ENCODE data around the gene PTCHD1. TPM values are rescaled to one million over a fixed set of nuclear protein-coding genes. Genes with fewer than 3 reads are reported as not detected.

Gene PTCHD1
- total and polyA plus RNA-seq, 2 donors (not counting 1 experiment from before 2014, with no cell fraction given): under 0.01 TPM; not detected in 1

DNA sequence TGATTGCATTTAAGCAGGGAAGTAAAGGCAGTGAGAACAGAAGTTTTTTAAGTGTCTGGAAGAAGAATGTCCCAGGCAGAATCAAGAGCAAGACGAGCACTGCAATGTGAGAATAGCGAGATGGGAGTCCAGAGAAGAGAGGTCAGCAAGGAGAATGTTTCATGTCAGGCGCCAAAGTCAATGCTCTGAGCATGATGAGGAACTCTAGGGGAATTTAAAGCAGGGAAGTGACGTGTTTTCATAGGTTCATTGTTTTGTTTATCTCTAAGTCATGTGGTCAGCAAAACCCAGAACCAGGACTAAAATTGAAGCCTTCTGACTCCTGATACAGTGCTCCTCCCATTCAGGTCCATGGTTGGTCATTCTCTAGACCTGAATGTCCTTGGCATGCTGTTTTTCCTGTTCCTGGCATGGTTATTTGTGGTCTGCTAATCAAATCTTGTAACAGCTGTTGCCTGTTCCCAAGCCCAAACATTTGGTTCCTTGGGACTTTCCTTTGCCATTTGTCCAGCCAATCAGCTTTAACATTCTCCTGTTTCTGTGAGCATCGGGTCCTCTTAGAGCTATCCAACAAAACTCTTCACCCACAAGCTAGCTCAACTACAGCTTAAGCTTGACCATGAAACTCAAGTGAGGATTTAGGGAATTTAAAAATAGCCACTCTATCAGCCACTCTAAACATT is 37.7 kb downstream of the PTCHD1 start:
- Histone ChIP-seq H2AFZ (ENCODE audit: low read length) (no peak overlapping the region), H3K9me3 (ENCODE audit: control insufficient read depth, insufficient read depth, low read depth, low read length) (no peaks in the 10 kb centered on the region), H3K9ac (ENCODE audit: insufficient read depth, low read length) (no peak overlapping the region), H3K4me1 (ENCODE audit: control insufficient read depth, extremely low read depth, insufficient read depth, low read length) (no peaks in the 10 kb centered on the region), H3K27me3 (ENCODE audit: control insufficient read depth, insufficient read depth, low read length) (no peaks in the 10 kb centered on the region), H3K79me2 (ENCODE audit: control insufficient read depth, insufficient read depth, low read length) (no peaks in the 10 kb centered on the region), H4K20me1 (ENCODE audit: control insufficient read depth, extremely low read depth, insufficient read depth, low read length) (no peaks in the 10 kb centered on the region), H3K27ac (ENCODE audit: insufficient read depth, low read length) (no peak overlapping the region), H3K36me3 (ENCODE audit: control insufficient read depth, insufficient read depth, low read length) (no peaks in the 10 kb centered on the region), H3K4me2 (ENCODE audit: extremely low read depth, insufficient read depth, low read length) (no peak overlapping the region), H3K4me3 (replicated peaks in 1 of 4; ENCODE audit: control extremely low read depth in 1 of 4, insufficient read depth in 1 of 4, low read depth in 3 of 4, low read length in 4 of 4) (no peak overlapping the region)
- TF ChIP-seq EZH2 (IDR thresholded peaks at IDR 0.05; ENCODE audit: low read length, missing control alignments): no peak
- TF ChIP-seq, protein P1, sequence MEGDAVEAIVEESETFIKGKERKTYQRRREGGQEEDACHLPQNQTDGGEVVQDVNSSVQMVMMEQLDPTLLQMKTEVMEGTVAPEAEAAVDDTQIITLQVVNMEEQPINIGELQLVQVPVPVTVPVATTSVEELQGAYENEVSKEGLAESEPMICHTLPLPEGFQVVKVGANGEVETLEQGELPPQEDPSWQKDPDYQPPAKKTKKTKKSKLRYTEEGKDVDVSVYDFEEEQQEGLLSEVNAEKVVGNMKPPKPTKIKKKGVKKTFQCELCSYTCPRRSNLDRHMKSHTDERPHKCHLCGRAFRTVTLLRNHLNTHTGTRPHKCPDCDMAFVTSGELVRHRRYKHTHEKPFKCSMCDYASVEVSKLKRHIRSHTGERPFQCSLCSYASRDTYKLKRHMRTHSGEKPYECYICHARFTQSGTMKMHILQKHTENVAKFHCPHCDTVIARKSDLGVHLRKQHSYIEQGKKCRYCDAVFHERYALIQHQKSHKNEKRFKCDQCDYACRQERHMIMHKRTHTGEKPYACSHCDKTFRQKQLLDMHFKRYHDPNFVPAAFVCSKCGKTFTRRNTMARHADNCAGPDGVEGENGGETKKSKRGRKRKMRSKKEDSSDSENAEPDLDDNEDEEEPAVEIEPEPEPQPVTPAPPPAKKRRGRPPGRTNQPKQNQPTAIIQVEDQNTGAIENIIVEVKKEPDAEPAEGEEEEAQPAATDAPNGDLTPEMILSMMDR (conservative IDR thresholded peaks at IDR 0.05 in 1 of 2, IDR thresholded peaks at IDR 0.05 in 1 of 2; ENCODE audit: low read depth in 1 of 2, low read length in 2 of 2): no peak
- DNase-seq (ENCODE audit: low read depth in 2 of 2): peak in 1 of 2 donors; percentile 13

DNA sequence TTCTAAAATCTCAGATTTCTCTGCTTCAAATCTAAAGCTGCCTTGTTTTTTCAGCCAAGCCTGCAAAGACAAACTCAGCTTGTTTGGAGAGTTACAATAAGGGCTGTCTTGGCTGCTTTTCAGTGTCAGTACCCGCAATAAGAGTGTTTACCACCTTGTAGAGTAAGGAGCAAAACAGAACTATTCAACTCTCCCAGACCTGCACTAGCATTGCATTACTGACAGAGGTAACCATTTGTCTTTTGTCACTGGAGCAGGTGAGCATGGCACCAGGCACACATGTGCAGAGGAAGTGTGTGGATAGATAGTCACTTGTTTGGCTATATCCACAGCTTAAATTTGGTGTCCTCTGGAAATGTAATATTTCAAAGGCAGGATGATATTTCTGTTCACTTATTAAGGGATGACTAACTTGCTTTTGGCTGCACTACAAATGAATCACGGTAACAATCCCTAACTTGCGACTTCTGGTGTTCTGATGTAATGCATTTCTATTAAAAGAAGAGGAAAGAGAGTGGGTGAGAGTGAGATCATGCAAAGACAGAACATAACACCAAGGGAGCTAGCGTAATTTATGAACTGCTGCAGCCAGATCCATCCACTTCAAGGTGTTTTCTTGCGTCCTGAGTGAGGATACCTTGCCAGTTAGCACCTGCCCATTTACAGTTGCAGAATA is 38.6 kb downstream of the PTCHD1 start:
- Histone ChIP-seq H3K79me2 (ENCODE audit: control insufficient read depth, insufficient read depth, low read length) (no peaks in the 10 kb centered on the region), H3K4me1 (ENCODE audit: control insufficient read depth, extremely low read depth, insufficient read depth, low read length) (no peaks in the 10 kb centered on the region), H3K9ac (ENCODE audit: insufficient read depth, low read length) (no peak overlapping the region), H3K9me3 (ENCODE audit: control insufficient read depth, insufficient read depth, low read depth, low read length) (no peaks in the 10 kb centered on the region), H4K20me1 (ENCODE audit: control insufficient read depth, extremely low read depth, insufficient read depth, low read length) (no peaks in the 10 kb centered on the region), H3K4me3 (replicated peaks in 1 of 4; ENCODE audit: control extremely low read depth in 1 of 4, insufficient read depth in 1 of 4, low read depth in 3 of 4, low read length in 4 of 4) (no peak overlapping the region), H2AFZ (ENCODE audit: low read length) (no peak overlapping the region), H3K27me3 (ENCODE audit: control insufficient read depth, insufficient read depth, low read length) (no peaks in the 10 kb centered on the region), H3K27ac (ENCODE audit: insufficient read depth, low read length) (no peak overlapping the region), H3K4me2 (ENCODE audit: extremely low read depth, insufficient read depth, low read length) (no peak overlapping the region), H3K36me3 (ENCODE audit: control insufficient read depth, insufficient read depth, low read length) (no peaks in the 10 kb centered on the region)
- no peak for TF ChIP-seq EZH2 (IDR thresholded peaks at IDR 0.05; ENCODE audit: low read length, missing control alignments)
- TF ChIP-seq, protein P1 (conservative IDR thresholded peaks at IDR 0.05 in 1 of 2, IDR thresholded peaks at IDR 0.05 in 1 of 2; ENCODE audit: low read depth in 1 of 2, low read length in 2 of 2): no peak
- peak; percentile 78 to 88 for DNase-seq (ENCODE audit: low read depth in 2 of 2)

DNA sequence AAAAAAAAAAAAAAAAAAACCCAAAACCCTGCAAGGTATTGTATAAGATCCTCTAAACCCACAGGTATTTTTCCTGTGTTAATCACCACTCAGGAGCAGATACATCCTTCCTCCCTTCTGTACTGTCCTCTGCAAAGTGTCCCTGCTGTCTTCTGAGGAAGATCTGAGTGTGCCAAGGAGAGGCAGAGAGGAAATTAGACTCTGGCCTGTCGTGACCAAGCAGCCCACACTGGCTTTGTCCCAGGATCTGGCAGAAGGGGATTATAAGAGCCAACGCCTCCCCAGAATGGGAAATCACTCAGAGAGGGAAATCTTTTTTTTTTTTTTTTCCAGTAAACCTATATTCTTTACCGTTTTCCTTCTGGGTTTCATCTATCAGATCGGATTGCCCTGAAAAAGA is 39.6 kb downstream of the PTCHD1 start:
- H4K20me1 ChIP-seq (ENCODE audit: control insufficient read depth, extremely low read depth, insufficient read depth, low read length): no peaks in the 10 kb centered on the region
- no peak overlapping the region for H3K4me2 ChIP-seq (ENCODE audit: extremely low read depth, insufficient read depth, low read length)
- no peaks in the 10 kb centered on the region for H3K27me3 ChIP-seq (ENCODE audit: control insufficient read depth, insufficient read depth, low read length)
- no peak for TF ChIP-seq EZH2 (IDR thresholded peaks at IDR 0.05; ENCODE audit: low read length, missing control alignments)
- TF ChIP-seq, protein P1 (conservative IDR thresholded peaks at IDR 0.05 in 1 of 2, IDR thresholded peaks at IDR 0.05 in 1 of 2; ENCODE audit: low read depth in 1 of 2, low read length in 2 of 2): no peak
- H2AFZ ChIP-seq (ENCODE audit: low read length): no peak overlapping the region
- no peak overlapping the region for H3K9ac ChIP-seq (ENCODE audit: insufficient read depth, low read length)
- H3K27ac ChIP-seq (ENCODE audit: insufficient read depth, low read length): no peak overlapping the region
- no peak for DNase-seq (ENCODE audit: low read depth in 2 of 2)
- no peaks in the 10 kb centered on the region for H3K79me2 ChIP-seq (ENCODE audit: control insufficient read depth, insufficient read depth, low read length)
- H3K9me3 ChIP-seq (ENCODE audit: control insufficient read depth, insufficient read depth, low read depth, low read length): no peaks in the 10 kb centered on the region
- no peak overlapping the region for H3K4me3 ChIP-seq (replicated peaks in 1 of 4; ENCODE audit: control extremely low read depth in 1 of 4, insufficient read depth in 1 of 4, low read depth in 3 of 4, low read length in 4 of 4)
- no peaks in the 10 kb centered on the region for H3K4me1 ChIP-seq (ENCODE audit: control insufficient read depth, extremely low read depth, insufficient read depth, low read length)
- no peaks in the 10 kb centered on the region for H3K36me3 ChIP-seq (ENCODE audit: control insufficient read depth, insufficient read depth, low read length)
